Measurements from ENCODE around the gene PKLR. TPM values are rescaled to one million over a fixed set of nuclear protein-coding genes. Genes with fewer than 3 reads are reported as not detected.
A peak's percentile ranks its signal among the peaks of the same experiment; 100 is the strongest.

PKLR gene
- total and polyA plus RNA-seq, 2 of the 4 experiments (the other 2 are of a cell fraction): 0.03 TPM; not detected in 1

GRCh38 chr1:155273343-155274245 lies 27.6 kb downstream of the PKLR start, which contains the start of gene CLK2 (continued):
- TF ChIP-seq CTCF (conservative IDR thresholded peaks at IDR 0.05; ENCODE audit: low read depth, low read length) (no peak), MXI1 (IDR thresholded peaks at IDR 0.05; ENCODE audit: borderline replicate concordance, low read depth, low read length) (peak; percentile 96)
